DOHH2 (cell line): ENCODE data around the gene PARP14.

Source experiments
- CTCF ChIP-seq: fragments of 200-600 bp; sonication (generic); IDR thresholded peaks from one replicate; pipeline ENCODE4 v1.5.1; 2014; ENCODE audit warnings: antibody characterized with exemption, mild to moderate bottlenecking, low read depth, low read length; ENCODE audit not compliant: poor library complexity, severe bottlenecking
- EZH2phosphoT487 ChIP-seq: fragments of 200-600 bp; sonication (generic); IDR thresholded peaks from 2 replicates; pipeline ENCODE4 v1.6.1; 2017; ENCODE audit warnings: borderline replicate concordance, mild to moderate bottlenecking, antibody characterized with exemption, low read length, moderate library complexity, mixed read lengths

GRCh38 chr3:122772827-122773226 is 92.2 kb downstream of the PARP14 start:
- TF ChIP-seq CTCF (no peak), EZH2phosphoT487 (no peak)
